Thoracic aorta (tissue), 2 donors: ENCODE measurements around the gene CMTM8. TPM values are rescaled to one million over a fixed set of nuclear protein-coding genes. Genes with fewer than 3 reads are reported as not detected.

Experiments
- ATAC-seq: fragments of 150-250 bp; one replicate; pipeline ENCODE4 v1.8.0; 2017; ENCODE audit warnings: low read depth; ENCODE audit not compliant: insufficient number of reproducible peaks, low FRiP score
- DNase-seq: peaks from one replicate; pipeline ENCODE4 v3.0.0-alpha.2; 2020; ENCODE audit warnings: low spot score
- H3K27ac ChIP-seq, 2 donors: fragments of 200-600 bp; sonication (generic); 1 replicate in 1 of 2; 2 replicates in 1 of 2; pipeline ENCODE4 v1.5.1; 2016; ENCODE audit warnings: mild to moderate bottlenecking in 2 of 2, moderate library complexity in 2 of 2
- H3K27me3 ChIP-seq: fragments of 200-600 bp; sonication (generic); replicated peaks from 2 replicates; pipeline ENCODE4 v1.6.0; 2016; ENCODE audit warnings: mild to moderate bottlenecking; ENCODE audit not compliant: insufficient read depth
- H3K36me3 ChIP-seq: fragments of 200-600 bp; sonication (generic); one replicate; pipeline ENCODE4 v1.5.1; 2016
- H3K4me1 ChIP-seq, 2 donors: fragments of 200-600 bp; sonication (generic); 1 replicate in 1 of 2; 2 replicates in 1 of 2; pipeline versions ENCODE4 v1.5.1 to v1.6.0; 2016; ENCODE audit warnings: low read depth in 2 of 2, mild to moderate bottlenecking in 1 of 2; ENCODE audit not compliant: control insufficient read depth in 1 of 2
- H3K4me3 ChIP-seq: fragments of 200-600 bp; sonication (generic); 2 replicates; pipeline ENCODE4 v1.5.1; 2016; ENCODE audit warnings: mild to moderate bottlenecking
- H3K9me3 ChIP-seq: fragments of 200-600 bp; sonication (generic); 2 replicates; pipeline ENCODE4 v1.5.1; 2016
- total RNA-seq, 2 donors: library from RNA; depleted of rRNA; stranded (reverse); fragments of >200 nt; gene quantifications; one replicate each; pipeline versions ENCODE4 v1.1.0 to v1.2.3, GENCODE V29; 2016
- TF ChIP-seq, protein P1 (sequence below): fragments of 200-600 bp; sonication (generic); IDR thresholded peaks from one replicate; pipeline ENCODE4 v1.5.1; 2019; ENCODE audit warnings: antibody characterized with exemption

CMTM8 gene
- total RNA-seq, 2 donors from 2014 or later = 2.8 TPM; not detected in 1

DNA sequence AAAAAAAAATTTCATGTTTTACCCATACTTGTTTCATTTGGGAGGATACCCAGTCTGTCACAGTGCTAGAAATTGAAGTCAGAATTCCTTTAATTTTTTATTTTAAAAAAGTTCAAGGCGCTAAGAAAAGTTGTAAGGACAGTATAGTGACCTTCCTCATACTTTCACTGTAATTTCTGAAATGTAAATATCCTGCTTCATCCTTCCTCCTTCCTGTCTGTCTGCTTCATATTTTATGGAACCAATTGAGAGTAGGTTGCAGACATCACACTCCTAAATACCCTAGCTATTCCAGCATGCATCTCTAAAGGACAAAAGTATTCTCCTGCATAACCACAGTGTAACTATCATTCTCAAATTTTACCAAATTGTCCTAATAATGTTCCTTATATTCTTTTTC is 35.8 kb downstream of the CMTM8 start:
- H3K27me3 ChIP-seq = no peaks in the 10 kb centered on the region
- H3K4me3 ChIP-seq = no peak overlapping the region
- no peaks in the 10 kb centered on the region for H3K4me1 ChIP-seq
- H3K27ac ChIP-seq = no peak overlapping the region
- H3K36me3 ChIP-seq = no peaks in the 10 kb centered on the region
- ATAC-seq (no peak), DNase-seq (no peak)
- TF ChIP-seq, protein P1, sequence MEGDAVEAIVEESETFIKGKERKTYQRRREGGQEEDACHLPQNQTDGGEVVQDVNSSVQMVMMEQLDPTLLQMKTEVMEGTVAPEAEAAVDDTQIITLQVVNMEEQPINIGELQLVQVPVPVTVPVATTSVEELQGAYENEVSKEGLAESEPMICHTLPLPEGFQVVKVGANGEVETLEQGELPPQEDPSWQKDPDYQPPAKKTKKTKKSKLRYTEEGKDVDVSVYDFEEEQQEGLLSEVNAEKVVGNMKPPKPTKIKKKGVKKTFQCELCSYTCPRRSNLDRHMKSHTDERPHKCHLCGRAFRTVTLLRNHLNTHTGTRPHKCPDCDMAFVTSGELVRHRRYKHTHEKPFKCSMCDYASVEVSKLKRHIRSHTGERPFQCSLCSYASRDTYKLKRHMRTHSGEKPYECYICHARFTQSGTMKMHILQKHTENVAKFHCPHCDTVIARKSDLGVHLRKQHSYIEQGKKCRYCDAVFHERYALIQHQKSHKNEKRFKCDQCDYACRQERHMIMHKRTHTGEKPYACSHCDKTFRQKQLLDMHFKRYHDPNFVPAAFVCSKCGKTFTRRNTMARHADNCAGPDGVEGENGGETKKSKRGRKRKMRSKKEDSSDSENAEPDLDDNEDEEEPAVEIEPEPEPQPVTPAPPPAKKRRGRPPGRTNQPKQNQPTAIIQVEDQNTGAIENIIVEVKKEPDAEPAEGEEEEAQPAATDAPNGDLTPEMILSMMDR = no peak
- no peaks in the 10 kb centered on the region for H3K9me3 ChIP-seq

DNA sequence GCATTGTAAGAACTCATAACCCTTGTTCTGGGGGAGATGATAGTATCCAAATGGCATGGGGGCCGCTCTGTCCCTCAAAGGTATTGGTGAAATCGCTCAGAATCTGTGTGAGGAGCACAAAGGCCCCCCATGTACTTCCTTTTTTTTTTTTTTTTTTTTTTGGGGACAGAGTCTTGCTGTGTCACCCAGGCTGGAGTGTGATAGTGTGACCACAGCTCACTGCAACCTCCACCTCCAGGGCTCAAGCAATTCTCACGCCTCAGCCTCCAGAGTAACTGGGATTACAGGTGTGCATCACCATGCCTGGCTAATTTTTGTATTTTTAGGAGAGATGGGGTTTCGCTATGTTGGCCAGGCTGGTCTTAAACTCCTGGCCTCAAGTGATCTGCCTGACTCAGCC is 37.0 kb downstream of the CMTM8 start:
- H3K4me1 ChIP-seq = no peaks in the 10 kb centered on the region
- H3K4me3 ChIP-seq = no peak overlapping the region
- H3K27me3 ChIP-seq = no peaks in the 10 kb centered on the region
- DNase-seq = no peak
- ATAC-seq = no peak
- no peaks in the 10 kb centered on the region for H3K9me3 ChIP-seq
- TF ChIP-seq, protein P1 = no peak
- H3K36me3 ChIP-seq = no peaks in the 10 kb centered on the region
- no peak overlapping the region for H3K27ac ChIP-seq

DNA sequence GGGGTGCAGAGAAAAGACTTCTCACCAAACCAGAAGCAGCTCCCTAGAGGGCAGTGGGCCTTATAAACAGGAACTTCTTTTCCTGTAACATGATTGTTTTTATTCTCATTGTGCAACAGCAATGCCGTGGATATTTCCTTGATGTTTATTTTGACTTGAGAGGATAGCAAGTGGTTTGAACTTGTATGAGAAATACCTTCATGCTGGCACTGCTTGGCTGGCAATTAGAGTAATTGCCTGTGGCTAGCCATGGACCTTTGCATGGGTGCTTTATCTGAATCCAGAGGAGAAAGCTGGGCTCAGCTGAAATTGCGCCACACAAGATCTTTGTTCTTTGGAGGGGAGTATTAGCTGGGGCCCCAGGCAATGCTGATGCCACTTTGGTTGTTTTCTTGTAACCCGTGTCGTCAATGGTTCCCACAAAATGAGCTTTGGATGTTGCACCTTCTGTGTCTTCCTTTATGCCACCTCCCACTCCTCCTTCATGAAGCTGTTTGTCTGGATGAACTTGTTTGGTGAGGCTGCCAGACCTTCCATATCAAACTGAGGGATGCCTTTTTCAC is 37.9 kb downstream of the CMTM8 start:
- ATAC-seq (no peak), DNase-seq (no peak)
- Histone ChIP-seq H3K4me3 (no peak overlapping the region), H3K27me3 (no peaks in the 10 kb centered on the region), H3K36me3 (no peaks in the 10 kb centered on the region), H3K27ac (no peak overlapping the region), H3K9me3 (no peaks in the 10 kb centered on the region), H3K4me1 (no peaks in the 10 kb centered on the region)
- TF ChIP-seq, protein P1 = no peak

DNA sequence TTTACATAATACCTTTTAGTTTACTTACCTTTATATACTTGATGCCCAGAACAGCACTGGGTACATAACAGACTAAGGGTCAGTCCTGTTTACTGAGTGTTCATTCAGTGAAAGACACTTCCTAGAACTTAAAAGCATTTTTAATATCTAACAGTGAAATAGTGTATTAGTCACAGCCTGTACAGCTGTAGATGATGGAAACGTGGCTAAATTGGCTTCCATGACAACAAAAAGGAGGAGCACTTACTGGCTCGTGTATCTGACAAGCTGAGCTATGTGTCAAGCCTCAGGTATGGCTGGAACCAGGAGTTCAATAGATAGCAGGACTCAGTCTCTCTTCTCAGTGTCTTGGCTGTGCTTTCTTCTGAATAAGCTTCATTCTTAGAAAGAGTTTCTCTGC is 40.2 kb downstream of the CMTM8 start:
- ATAC-seq (no peak), DNase-seq (no peak)
- no peak overlapping the region for H3K4me3 ChIP-seq
- TF ChIP-seq, protein P1 = no peak
- H3K27me3 ChIP-seq = no peaks in the 10 kb centered on the region
- no peaks in the 10 kb centered on the region for H3K36me3 ChIP-seq
- no peak overlapping the region for H3K27ac ChIP-seq
- H3K4me1 ChIP-seq = no peaks in the 10 kb centered on the region
- H3K9me3 ChIP-seq = no peaks in the 10 kb centered on the region

DNA sequence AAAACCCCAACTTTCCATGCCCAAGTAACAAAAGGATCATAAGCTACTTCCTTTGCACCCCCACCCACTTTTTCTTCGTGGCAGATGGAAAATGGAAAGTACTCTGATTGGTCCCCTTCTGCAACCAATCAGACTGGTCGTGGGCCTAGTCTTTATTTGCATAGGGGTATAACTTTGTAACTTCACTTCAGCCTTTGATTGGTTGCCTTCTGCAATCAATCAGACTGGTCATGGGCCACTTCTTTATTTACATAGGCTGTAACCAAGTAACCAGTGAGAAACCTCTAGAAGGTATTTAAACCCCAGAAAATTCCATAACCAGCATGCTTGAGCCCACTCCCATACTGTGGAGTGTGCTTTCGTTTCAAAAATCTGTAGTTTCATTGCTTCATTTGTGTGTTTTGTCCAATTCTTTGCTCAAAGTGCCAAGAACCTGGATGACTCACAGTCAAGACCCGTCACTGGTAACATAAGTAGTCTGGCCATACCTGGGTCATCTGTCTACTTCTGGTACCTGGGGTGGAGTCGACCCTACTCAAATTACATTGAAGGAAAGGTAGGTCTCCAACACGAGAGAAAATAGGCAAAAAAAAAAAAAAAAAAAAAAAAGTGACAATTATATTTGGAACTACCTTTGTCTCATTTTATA is 41.9 kb downstream of the CMTM8 start:
- H3K4me3 ChIP-seq = no peak overlapping the region
- TF ChIP-seq, protein P1 = no peak
- no peak for DNase-seq
- no peak overlapping the region for H3K27ac ChIP-seq
- H3K36me3 ChIP-seq = no peaks in the 10 kb centered on the region
- no peaks in the 10 kb centered on the region for H3K27me3 ChIP-seq
- no peak for ATAC-seq
- H3K4me1 ChIP-seq = no peaks in the 10 kb centered on the region
- no peaks in the 10 kb centered on the region for H3K9me3 ChIP-seq
